A673 (cell line): ENCODE results near the gene BAIAP3. TPM values are rescaled to one million over a fixed set of nuclear protein-coding genes. Genes with fewer than 3 reads are reported as not detected.

ENCODE experiments used
- BruUV-seq: library from RNA; stranded (reverse); fragments of 400-500 nt; replicated peaks from 2 replicates; lab custom pipeline; 2021; lab: Mats Ljungman, UMichigan
- CTCF ChIA-PET: fragments of 300-600 bp; sonication (Branson Sonifier 250); formaldehyde crosslinking; loops from one replicate; lab custom pipeline; 2022; ENCODE audit warnings: antibody characterized with exemption; lab: Charles Lee
- POLR2A ChIA-PET: fragments of 300-600 bp; sonication (Branson Sonifier 250); formaldehyde crosslinking; loops from one replicate; lab custom pipeline; 2022; ENCODE audit warnings: antibody characterized with exemption; ENCODE audit not compliant: low non-redundant PET; lab: Charles Lee
- DNase-seq: peaks from one replicate; pipeline ENCODE4 v3.0.0-alpha.2; 2015; ENCODE audit warnings: low spot score
- H3K27ac ChIP-seq: fragments of 200-600 bp; sonication (generic); 2 replicates; pipeline ENCODE4 v1.5.1; 2016; ENCODE audit warnings: mixed run types, low read depth, mild to moderate bottlenecking, mixed read lengths, antibody characterized with exemption, low read length; ENCODE audit not compliant: poor library complexity, severe bottlenecking
- H3K27me3 ChIP-seq: fragments of 200-600 bp; sonication (generic); replicated peaks from 2 replicates; pipeline ENCODE4 v1.6.1; 2017; ENCODE audit warnings: mixed run types, low read depth, mild to moderate bottlenecking, mixed read lengths, antibody characterized with exemption, low read length; ENCODE audit not compliant: insufficient read depth, poor library complexity
- H3K36me3 ChIP-seq: fragments of 200-600 bp; sonication (generic); 2 replicates; pipeline ENCODE4 v1.6.1; 2016; ENCODE audit warnings: mixed run types, mild to moderate bottlenecking, mixed read lengths, antibody characterized with exemption, low read length; ENCODE audit not compliant: insufficient read depth, poor library complexity, severe bottlenecking
- H3K4me1 ChIP-seq: fragments of 200-600 bp; sonication (generic); 2 replicates; pipeline ENCODE4 v1.6.1; 2017; ENCODE audit warnings: mixed run types, mild to moderate bottlenecking, mixed read lengths, antibody characterized with exemption, low read length; ENCODE audit not compliant: insufficient read depth, poor library complexity, severe bottlenecking
- H3K4me3 ChIP-seq: fragments of 200-600 bp; sonication (generic); 2 replicates; pipeline ENCODE4 v1.5.1; 2016; ENCODE audit warnings: low read depth, mixed run types, mild to moderate bottlenecking, mixed read lengths, low read length; ENCODE audit not compliant: poor library complexity, severe bottlenecking
- H3K9me3 ChIP-seq: fragments of 200-600 bp; sonication (generic); 2 replicates; pipeline ENCODE4 v1.6.1; 2016; ENCODE audit warnings: mixed run types, low read depth, mild to moderate bottlenecking, mixed read lengths, antibody characterized with exemption, low read length; ENCODE audit not compliant: poor library complexity, severe bottlenecking
- CTCF ChIP-seq: fragments of 300-800, 200-600 bp; sonication (generic); conservative IDR thresholded peaks from 2 replicates; pipeline ENCODE4 v1.5.1; 2017; ENCODE audit warnings: low read depth, mild to moderate bottlenecking, antibody characterized with exemption, low read length, moderate library complexity, mixed read lengths
- EZH2 ChIP-seq: fragments of 200-600 bp; sonication (generic); IDR thresholded peaks from 2 replicates; pipeline ENCODE4 v1.6.1; 2017; ENCODE audit warnings: borderline replicate concordance, low read depth, mild to moderate bottlenecking, mixed read lengths, antibody characterized with exemption, low read length; ENCODE audit not compliant: poor library complexity, severe bottlenecking
- intact Hi-C: fragments of 100-400 bp; cut with micrococcal nuclease; formaldehyde crosslinking; loops from one replicate; pipeline ENCODE4 v1.10.0; 2022; ENCODE audit not compliant: unreplicated experiment
- total RNA-seq: library from RNA; stranded (reverse); gene quantifications from 2 replicates; pipeline ENCODE4 v1.2.3, GENCODE V29; 2021

BAIAP3 gene
- total RNA-seq, 1 experiment from 2014 or later, result 2.0 TPM

GRCh38 chr16:1363501-1364041, 30.1 kb downstream of the BAIAP3 start:
- POLR2A ChIA-PET, result no interaction called here
- TSS peak; percentile 24 for BruUV-seq
- intact Hi-C loops, result no loop called here
- no peak overlapping the region for H3K4me3 ChIP-seq
- H3K4me1 ChIP-seq, result no peaks in the 10 kb centered on the region
- peaks cover 78% of the 10 kb centered on the region for H3K36me3 ChIP-seq
- CTCF ChIA-PET, result interaction anchor here (0.7 to 1.0 kb wide), 2 partner anchors 16 to 32 kb away, joined by 3 to 4 read pairs; no protein-coding TSS in a partner anchor
- no peaks in the 10 kb centered on the region for H3K9me3 ChIP-seq
- TF ChIP-seq CTCF (peak; percentile 91), EZH2 (no peak)
- no peaks in the 10 kb centered on the region for H3K27me3 ChIP-seq
- DNase-seq, result peak; percentile 62
- no peak overlapping the region for H3K27ac ChIP-seq

GRCh38 chr16:1364510-1364909, 31.1 kb downstream of the BAIAP3 start:
- no peak overlapping the region for H3K4me3 ChIP-seq
- H3K27ac ChIP-seq, result no peak overlapping the region
- BruUV-seq, result no TSS peak
- H3K9me3 ChIP-seq, result no peaks in the 10 kb centered on the region
- H3K36me3 ChIP-seq, result peaks cover 75% of the 10 kb centered on the region
- no peaks in the 10 kb centered on the region for H3K4me1 ChIP-seq
- CTCF ChIA-PET, result no interaction called here
- POLR2A ChIA-PET, result interaction anchor here (0.5 kb wide), 1 partner anchor 22 kb away, joined by 6 read pairs; no protein-coding TSS in a partner anchor
- DNase-seq, result no peak
- H3K27me3 ChIP-seq, result no peaks in the 10 kb centered on the region
- intact Hi-C loops, result no loop called here
- TF ChIP-seq EZH2 (no peak), CTCF (no peak)

- Histone ChIP-seq H3K27ac (no peak overlapping the region), H3K27me3 (no peaks in the 10 kb centered on the region), H3K4me3 (no peak overlapping the region), H3K36me3 (peaks cover 66% of the 10 kb centered on the region), H3K4me1 (no peaks in the 10 kb centered on the region), H3K9me3 (no peaks in the 10 kb centered on the region)
- POLR2A ChIA-PET, result no interaction called here
- BruUV-seq, result no TSS peak
- DNase-seq, result no peak
- TF ChIP-seq CTCF (no peak), EZH2 (no peak)
- intact Hi-C loops, result no loop called here
- CTCF ChIA-PET, result interaction anchor here (0.5 kb wide), 1 partner anchor 18 kb away, joined by 3 read pairs; no protein-coding TSS in a partner anchor
Observed at GRCh38 chr16:1366060-1366711, 32.7 kb downstream of the BAIAP3 start.
